GM12878 (cell line): ENCODE results near the gene UBALD2.

Experiments
- CREB1 ChIP-seq: IDR thresholded peaks from 2 replicates; pipeline ENCODE4 v1.6.1; 2012; ENCODE audit warnings: low read depth, mild to moderate bottlenecking, inconsistent platforms
- CTCF ChIP-seq, 3 experiments: IDR thresholded peaks in 2 of 3; conservative IDR thresholded peaks in 1 of 3; 2 replicates each; pipeline ENCODE4 v1.5.1; 2011; ENCODE audit warnings: low read depth in 3 of 3, low read length in 3 of 3, mild to moderate bottlenecking in 3 of 3, control low read depth in 2 of 3, moderate library complexity in 2 of 3, inconsistent platforms in 1 of 3, mixed read lengths in 1 of 3; ENCODE audit not compliant: control insufficient read depth in 2 of 3, insufficient read depth in 1 of 3; ENCODE audit errors: extremely low read depth in 1 of 3
- EP300 ChIP-seq, 2 experiments: fragments of 150-350 bp in 1 of 2; IDR thresholded peaks; 2 replicates each; pipeline ENCODE4 v1.6.1; 2011 to 2012; ENCODE audit warnings: low read depth in 2 of 2, low read length in 2 of 2, borderline replicate concordance in 1 of 2, improper control_type of control experiment in 1 of 2, inconsistent platforms in 1 of 2; ENCODE audit not compliant: control insufficient read depth in 1 of 2
- MAX ChIP-seq: IDR thresholded peaks from 2 replicates; pipeline ENCODE4 v1.6.1; 2012; ENCODE audit warnings: low read depth, low read length, improper control_type of control experiment
- MTA2 ChIP-seq: fragments of 450-650 bp; IDR thresholded peaks from 2 replicates; pipeline ENCODE4 v1.6.1; 2016; ENCODE audit warnings: low read depth, mild to moderate bottlenecking, moderate library complexity
- RFX5 ChIP-seq: IDR thresholded peaks from 2 replicates; pipeline ENCODE4 v1.6.1; 2011; ENCODE audit warnings: low read depth, low read length, improper control_type of control experiment
- SIX5 ChIP-seq: IDR thresholded peaks from 2 replicates; pipeline ENCODE4 v1.6.1; 2011; ENCODE audit warnings: mild to moderate bottlenecking, low read depth, low read length, moderate library complexity; ENCODE audit not compliant: severe bottlenecking

GRCh38 chr17:76309461-76309860, 44.3 kb downstream of the UBALD2 start:
- no peak for TF ChIP-seq EP300 (IDR thresholded peaks at IDR 0.05; ENCODE audit: borderline replicate concordance in 1 of 2, control insufficient read depth in 1 of 2, low read depth in 2 of 2, low read length in 2 of 2)
- TF ChIP-seq SIX5 = no peak
- TF ChIP-seq RFX5 = no peak
- no peak for TF ChIP-seq MTA2
- no peak for TF ChIP-seq MAX
- no peak for TF ChIP-seq CREB1
- no peak for TF ChIP-seq CTCF (IDR thresholded peaks at IDR 0.05 in 2 of 3, conservative IDR thresholded peaks at IDR 0.05 in 1 of 3; ENCODE audit: control insufficient read depth in 2 of 3, extremely low read depth in 1 of 3, insufficient read depth in 1 of 3, low read depth in 3 of 3, low read length in 3 of 3)
